GM12801 (cell line): ENCODE results near the gene MYLK.

Experiments
- CTCF ChIP-seq: IDR thresholded peaks from one replicate; pipeline ENCODE4 v1.5.1; 2011; ENCODE audit warnings: control low read depth; ENCODE audit not compliant: insufficient read length; ENCODE audit errors: extremely low read depth

Gene MYLK

GRCh38 chr3:123765475-123766128, 118.5 kb downstream of the MYLK start:
- TF ChIP-seq CTCF, result no peak

DNA sequence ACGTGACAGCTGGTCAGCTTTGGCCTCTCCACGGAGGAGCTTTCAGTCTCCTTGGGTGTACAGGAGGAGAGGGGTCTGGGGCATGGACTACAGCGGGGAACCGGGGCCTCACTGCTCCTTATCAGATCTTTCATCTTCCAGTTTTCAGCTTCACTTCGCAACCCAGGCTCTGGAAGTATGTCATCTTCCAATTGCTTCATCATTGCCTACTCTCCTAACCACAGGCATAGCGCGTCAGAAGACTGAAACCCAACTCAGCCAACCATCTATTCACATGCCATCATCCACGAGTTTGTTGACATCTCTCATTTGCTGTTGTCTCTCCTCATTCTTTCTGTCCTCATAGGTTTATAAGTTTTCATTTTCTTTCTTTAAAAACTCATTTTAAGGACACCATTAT, 119.5 kb downstream of the MYLK start:
- no peak for TF ChIP-seq CTCF

- TF ChIP-seq CTCF, result no peak
Observed at GRCh38 chr3:123762805-123763204, 121.3 kb downstream of the MYLK start.

- no peak for TF ChIP-seq CTCF
Observed at GRCh38 chr3:123760817-123761216, 123.3 kb downstream of the MYLK start.

DNA sequence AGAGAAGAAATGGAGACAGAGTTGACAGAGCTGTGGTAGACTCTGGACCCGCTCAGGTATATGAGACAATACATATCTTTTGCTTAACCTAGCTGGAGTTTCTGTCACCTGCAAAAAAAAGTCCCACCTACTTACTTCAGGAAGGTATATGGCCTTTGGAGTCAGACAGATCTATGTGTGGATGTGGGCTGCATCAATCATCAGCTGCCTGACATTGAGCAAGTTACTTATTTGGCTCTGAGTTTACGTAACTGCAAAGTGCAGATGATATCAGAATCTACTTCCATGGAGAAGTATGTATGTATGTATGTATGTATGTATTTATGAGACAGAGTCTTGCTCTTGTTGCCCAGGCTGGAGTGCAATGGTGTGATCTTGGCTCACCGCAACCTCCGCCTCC, 124.3 kb downstream of the MYLK start:
- no peak for TF ChIP-seq CTCF

DNA sequence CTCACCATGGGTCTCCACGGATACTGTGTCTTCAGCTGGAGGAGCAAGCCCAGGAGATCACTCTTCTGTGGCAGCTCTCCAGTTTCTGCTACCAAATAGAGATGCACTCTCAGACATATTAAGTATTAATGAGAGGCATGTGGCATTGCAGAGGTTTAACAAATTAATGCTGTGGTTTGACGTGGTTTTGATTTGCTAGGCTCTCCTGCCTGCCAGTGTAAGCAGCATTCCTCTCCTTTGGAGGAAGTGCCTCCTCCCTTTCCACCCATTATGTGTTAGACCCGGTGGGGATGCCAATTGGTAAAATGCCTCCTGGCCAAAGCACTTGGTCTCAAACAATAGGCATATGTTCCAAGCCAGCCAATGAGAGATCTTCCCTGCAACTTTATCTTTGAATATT, 124.8 kb downstream of the MYLK start:
- TF ChIP-seq CTCF, result no peak

DNA sequence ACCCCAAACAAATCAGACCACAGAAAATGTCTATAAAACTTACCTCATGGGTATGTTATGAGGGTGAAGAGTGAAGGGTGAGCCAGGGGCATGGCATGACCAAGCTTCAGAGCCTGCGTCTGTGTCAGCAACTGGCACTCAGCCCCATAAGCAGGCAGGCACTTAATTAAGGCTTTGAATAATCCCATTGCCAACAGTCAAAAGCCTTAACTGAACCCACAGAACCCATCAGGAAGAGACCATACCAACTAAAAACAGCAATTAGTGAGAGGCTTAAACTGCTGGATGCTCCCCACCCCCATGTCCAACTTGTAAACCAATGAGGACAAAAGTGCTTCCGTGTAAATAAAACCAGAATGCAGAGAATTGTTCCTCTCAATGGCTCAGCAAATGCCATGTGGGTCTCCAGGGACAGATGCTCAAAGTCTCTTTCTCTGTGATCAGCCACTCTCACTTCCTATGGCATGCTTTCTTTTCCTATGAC, 126.0 kb downstream of the MYLK start:
- no peak for TF ChIP-seq CTCF
